Neural cell (in vitro differentiated cells): ENCODE results near the gene DAZAP1.

Source experiments
- CTCF ChIP-seq: fragments of 450-650 bp; IDR thresholded peaks from 2 replicates; pipeline ENCODE4 v1.5.1; 2014; ENCODE audit warnings: antibody characterized with exemption, mild to moderate bottlenecking, moderate library complexity; ENCODE audit not compliant: poor library complexity, severe bottlenecking
- EZH2 ChIP-seq: fragments of 200-600, 300-800 bp; shearing (Covaris generic), sonication (generic); IDR thresholded peaks from 2 replicates; pipeline ENCODE4 v1.6.1; 2014; ENCODE audit warnings: antibody characterized with exemption, low read length, borderline replicate concordance, mild to moderate bottlenecking; ENCODE audit not compliant: insufficient read depth, poor library complexity, severe bottlenecking
- MXI1 ChIP-seq: fragments of 450-650 bp; conservative IDR thresholded peaks from 2 replicates; pipeline ENCODE4 v1.6.1; 2014; ENCODE audit warnings: antibody characterized with exemption, mild to moderate bottlenecking; ENCODE audit not compliant: poor library complexity, severe bottlenecking
- POLR2AphosphoS5 ChIP-seq: IDR thresholded peaks from 2 replicates; pipeline ENCODE4 v1.6.1; 2012
- REST ChIP-seq: IDR thresholded peaks from 2 replicates; pipeline ENCODE4 v1.6.1; 2012; ENCODE audit warnings: borderline replicate concordance

GRCh38 chr19:1453525-1454364 lies 46.4 kb downstream of the DAZAP1 start:
- TF ChIP-seq CTCF (no peak), POLR2AphosphoS5 (no peak), REST (no peak), EZH2 (no peak), MXI1 (no peak)
